Immature natural killer cell (primary cell): Measurements from ENCODE around the gene RASGRF2. TPM values are rescaled to one million over a fixed set of nuclear protein-coding genes. Genes with fewer than 3 reads are reported as not detected.
A peak's percentile ranks its signal among the peaks of the same experiment; 100 is the strongest.

Experiments
- DNase-seq, 3 donors: peaks; one replicate each; pipeline ENCODE4 v3.0.0; 2022; ENCODE audit warnings: mixed read lengths in 1 of 3
- H3K27ac Mint-ChIP-seq, 6 donors: one replicate each; pipeline ENCODE4 v1.8.0; 2020; ENCODE audit warnings: mixed read lengths in 6 of 6, mild to moderate bottlenecking in 5 of 6, inconsistent platforms in 4 of 6, moderate library complexity in 3 of 6
- H3K27me3 Mint-ChIP-seq, 3 donors: one replicate each; pipeline ENCODE4 v1.8.0; 2020 to 2021; ENCODE audit warnings: low read depth in 3 of 3, mild to moderate bottlenecking in 3 of 3, mixed read lengths in 3 of 3, moderate library complexity in 3 of 3, inconsistent platforms in 1 of 3
- H3K36me3 Mint-ChIP-seq, 3 donors: one replicate each; pipeline ENCODE4 v1.8.0; 2020; ENCODE audit warnings: mixed read lengths in 3 of 3, inconsistent platforms in 2 of 3, mild to moderate bottlenecking in 2 of 3
- H3K4me1 Mint-ChIP-seq, 2 donors: one replicate each; pipeline ENCODE4 v1.8.0; 2020; ENCODE audit warnings: inconsistent platforms in 2 of 2, mild to moderate bottlenecking in 2 of 2, mixed read lengths in 2 of 2, moderate library complexity in 1 of 2
- H3K4me3 Mint-ChIP-seq, 5 donors: one replicate each; pipeline ENCODE4 v1.8.0; 2020; ENCODE audit warnings: mild to moderate bottlenecking in 5 of 5, mixed read lengths in 5 of 5, inconsistent platforms in 3 of 5, moderate library complexity in 3 of 5
- H3K9me3 Mint-ChIP-seq, 6 donors: one replicate each; pipeline ENCODE4 v1.8.0; 2020; ENCODE audit warnings: mild to moderate bottlenecking in 6 of 6, mixed read lengths in 6 of 6, inconsistent platforms in 4 of 6, moderate library complexity in 3 of 6
- polyA plus RNA-seq, 3 donors: library from polyadenylated mRNA; unstranded; fragments of 300-500 nt; fragmentation: Illumina TruSeq; gene quantifications; one replicate each; pipeline ENCODE4 v1.2.3, GENCODE V29; 2021

RASGRF2 gene
- polyA plus RNA-seq, 3 donors from 2014 or later: 0.17 to 3.8 (median 1.5) TPM

DNA sequence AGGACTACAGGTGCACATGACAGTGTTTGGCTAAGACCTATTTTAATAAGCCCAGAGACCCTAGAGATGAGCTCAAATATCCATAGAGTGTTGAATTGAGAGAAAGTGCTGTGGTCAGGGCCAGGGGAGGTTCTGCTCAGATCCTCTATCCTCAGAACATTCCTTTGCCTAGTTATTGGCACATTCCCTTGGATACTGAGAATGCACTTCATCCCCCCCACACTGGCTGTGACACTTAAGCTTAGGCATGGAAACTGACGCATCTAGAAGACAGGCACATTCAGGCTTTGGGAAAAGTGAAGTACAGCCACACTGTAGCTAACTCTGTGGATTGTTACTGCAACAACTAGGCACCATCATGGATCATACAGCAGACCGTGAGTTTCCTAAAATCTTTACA, 27.1 kb upstream of the RASGRF2 start:
- Mint-ChIP-seq H3K9me3 (peaks cover 0 to 2% (median 0%) of the 10 kb centered on the region in 6 donors), H3K27ac (no peak overlapping the region), H3K27me3 (peaks cover 0 to 3% (median 2%) of the 10 kb centered on the region in 3 donors), H3K4me3 (no peak overlapping the region), H3K36me3 (no peaks in the 10 kb centered on the region), H3K4me1 (no peaks in the 10 kb centered on the region)
- no peak for DNase-seq

DNA sequence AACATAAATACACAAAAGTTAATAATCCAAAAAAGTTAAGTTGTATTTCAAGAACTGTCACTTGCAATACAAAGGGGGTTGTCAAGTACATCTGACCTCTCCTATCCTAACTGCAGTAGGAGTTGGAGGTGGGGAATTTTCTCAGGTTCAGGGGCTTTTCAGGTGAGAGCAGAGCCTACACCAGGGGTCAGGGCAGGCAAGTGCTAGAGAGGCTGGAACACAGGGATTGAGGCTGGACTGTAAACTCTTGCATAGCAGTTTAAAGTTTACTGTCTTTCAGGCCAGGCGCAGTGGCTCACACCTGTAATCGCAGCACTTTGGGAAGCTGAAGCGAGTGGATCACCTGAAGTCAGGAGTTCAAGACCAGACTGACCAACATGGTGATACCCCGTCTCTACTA, 25.4 kb upstream of the RASGRF2 start:
- no peaks in the 10 kb centered on the region for H3K4me1 Mint-ChIP-seq
- H3K4me3 Mint-ChIP-seq: no peak overlapping the region
- H3K9me3 Mint-ChIP-seq: peaks cover 0 to 3% (median 0%) of the 10 kb centered on the region in 6 donors
- peaks cover 0 to 5% (median 2%) of the 10 kb centered on the region in 3 donors for H3K27me3 Mint-ChIP-seq
- H3K27ac Mint-ChIP-seq: peak overlapping the region in 1 of 6 donors; percentile 11
- no peak for DNase-seq
- peaks cover 0 to 4% (median 0%) of the 10 kb centered on the region in 3 donors for H3K36me3 Mint-ChIP-seq

DNA sequence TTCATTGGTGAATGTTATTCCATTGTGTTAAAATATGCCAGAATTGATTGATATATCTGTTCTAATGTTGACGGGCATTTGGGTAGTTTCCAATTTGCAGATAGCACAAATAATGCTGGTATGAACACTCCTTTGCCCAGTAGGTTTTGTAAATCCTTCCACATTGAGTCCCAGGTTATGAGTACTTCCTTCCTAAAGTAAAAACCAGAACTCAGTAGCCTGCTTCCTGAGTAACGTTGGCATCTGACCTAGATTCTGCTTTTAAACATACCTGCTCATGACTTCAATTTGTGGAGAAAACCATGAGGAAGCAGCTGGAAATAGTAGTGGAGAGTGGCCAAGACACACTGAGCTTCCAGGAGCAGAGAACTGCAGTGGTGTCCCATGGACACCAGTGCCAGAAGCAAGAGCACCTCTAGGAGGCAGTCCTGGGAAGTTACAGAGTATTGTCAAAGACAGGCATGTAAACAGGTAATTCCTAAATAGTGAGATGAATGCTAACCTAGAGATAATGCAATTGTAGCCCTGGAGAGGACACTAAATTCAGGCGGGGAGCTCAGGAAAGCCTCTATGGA, 24.3 kb upstream of the RASGRF2 start:
- no peak overlapping the region for H3K27ac Mint-ChIP-seq
- peaks cover 0 to 4% (median 0%) of the 10 kb centered on the region in 3 donors for H3K36me3 Mint-ChIP-seq
- no peaks in the 10 kb centered on the region for H3K4me1 Mint-ChIP-seq
- DNase-seq: no peak
- peaks cover 0 to 2% (median 2%) of the 10 kb centered on the region in 3 donors for H3K27me3 Mint-ChIP-seq
- H3K4me3 Mint-ChIP-seq: no peak overlapping the region
- H3K9me3 Mint-ChIP-seq: peaks cover 0 to 3% (median 0%) of the 10 kb centered on the region in 6 donors

DNA sequence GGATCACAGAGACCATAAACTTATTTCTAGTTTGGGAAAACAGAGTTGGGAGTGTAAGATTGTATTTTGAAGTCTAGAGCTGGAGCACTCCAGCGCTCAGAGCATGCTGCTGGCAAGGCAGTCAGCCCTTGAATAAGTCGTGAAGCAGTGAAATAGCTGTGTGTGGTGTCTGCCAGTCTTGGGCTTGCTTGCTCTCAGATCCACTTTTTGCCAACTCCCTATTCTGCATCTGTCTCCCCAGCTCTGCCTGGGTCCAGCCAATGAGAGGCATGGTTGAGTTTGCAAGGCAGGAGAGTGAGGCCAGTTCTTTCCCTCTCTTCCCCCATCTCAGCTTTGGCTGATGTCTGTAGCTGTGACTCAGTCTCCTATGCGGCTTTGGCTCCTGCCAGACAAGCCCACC, 23.3 kb upstream of the RASGRF2 start:
- Mint-ChIP-seq H3K4me3 (no peak overlapping the region), H3K27me3 (peaks cover 0 to 3% (median 2%) of the 10 kb centered on the region in 3 donors), H3K4me1 (no peaks in the 10 kb centered on the region), H3K27ac (no peak overlapping the region), H3K36me3 (peaks cover 0 to 4% (median 0%) of the 10 kb centered on the region in 3 donors), H3K9me3 (peaks cover 0 to 3% (median 0%) of the 10 kb centered on the region in 6 donors)
- no peak for DNase-seq

DNA sequence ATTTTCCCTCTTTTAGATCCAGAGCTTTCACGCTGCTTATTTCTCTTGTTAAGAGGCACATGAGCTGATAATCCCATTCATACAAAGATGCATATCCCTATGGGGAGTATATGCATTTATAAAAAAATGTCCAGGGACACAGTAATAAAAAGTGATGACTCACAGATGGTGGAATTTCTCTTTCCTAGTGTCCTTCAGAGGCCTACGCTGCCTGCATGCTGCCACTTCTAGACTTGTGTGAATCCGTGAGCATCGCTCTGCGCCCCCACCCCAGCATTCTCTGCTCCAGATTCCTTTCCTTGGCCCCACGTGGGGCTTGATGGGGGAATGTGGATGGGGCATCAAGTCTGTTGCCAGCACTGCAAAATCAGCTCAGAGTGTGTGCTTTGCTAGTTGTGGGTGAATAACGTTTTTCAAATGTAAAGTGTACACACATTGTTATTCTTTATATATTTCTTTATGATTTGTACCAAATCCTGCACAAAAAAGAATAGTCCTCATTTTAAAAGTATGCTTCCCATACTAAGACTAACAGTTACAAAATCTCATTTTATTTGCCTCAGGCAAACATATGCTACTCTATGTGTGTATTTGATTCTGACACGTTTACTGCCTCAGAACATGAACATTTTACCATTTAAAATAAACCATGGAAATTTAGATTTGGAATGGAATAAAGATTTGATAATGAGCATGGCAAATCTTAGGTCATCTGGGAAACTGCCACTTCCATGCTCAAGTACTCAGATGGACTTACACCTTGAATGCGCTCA, 22.4 kb upstream of the RASGRF2 start:
- no peak for DNase-seq
- peaks cover 0 to 4% (median 2%) of the 10 kb centered on the region in 3 donors for H3K27me3 Mint-ChIP-seq
- peaks cover 0 to 3% (median 0%) of the 10 kb centered on the region in 6 donors for H3K9me3 Mint-ChIP-seq
- H3K36me3 Mint-ChIP-seq: peaks cover 0 to 4% (median 0%) of the 10 kb centered on the region in 3 donors
- no peak overlapping the region for H3K4me3 Mint-ChIP-seq
- H3K4me1 Mint-ChIP-seq: no peaks in the 10 kb centered on the region
- no peak overlapping the region for H3K27ac Mint-ChIP-seq

DNA sequence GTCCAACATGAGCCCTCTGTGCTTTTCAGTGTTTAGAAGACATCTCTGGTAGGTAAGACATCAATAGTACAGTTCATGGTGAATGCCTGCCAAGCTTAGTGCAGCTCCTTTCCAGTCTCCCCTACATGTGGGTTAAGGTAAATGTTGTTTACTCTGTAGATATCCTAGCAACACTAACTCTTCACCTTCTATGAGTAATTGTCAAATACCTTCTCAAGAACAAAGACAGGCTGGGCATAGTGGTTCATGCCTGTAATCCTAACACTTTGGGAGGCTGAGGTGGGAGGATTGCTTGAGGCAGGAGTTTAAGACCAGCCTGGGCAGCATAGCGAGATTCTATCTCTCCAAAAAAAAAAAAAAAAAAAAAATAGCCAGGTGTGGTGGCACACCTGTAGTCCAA, 18.7 kb upstream of the RASGRF2 start:
- DNase-seq: no peak
- peaks cover 0 to 3% (median 0%) of the 10 kb centered on the region in 6 donors for H3K9me3 Mint-ChIP-seq
- no peak overlapping the region for H3K4me3 Mint-ChIP-seq
- no peak overlapping the region for H3K27ac Mint-ChIP-seq
- H3K36me3 Mint-ChIP-seq: peaks cover 0 to 4% (median 0%) of the 10 kb centered on the region in 3 donors
- H3K4me1 Mint-ChIP-seq: no peaks in the 10 kb centered on the region
- H3K27me3 Mint-ChIP-seq: peaks cover 0 to 3% (median 2%) of the 10 kb centered on the region in 3 donors

DNA sequence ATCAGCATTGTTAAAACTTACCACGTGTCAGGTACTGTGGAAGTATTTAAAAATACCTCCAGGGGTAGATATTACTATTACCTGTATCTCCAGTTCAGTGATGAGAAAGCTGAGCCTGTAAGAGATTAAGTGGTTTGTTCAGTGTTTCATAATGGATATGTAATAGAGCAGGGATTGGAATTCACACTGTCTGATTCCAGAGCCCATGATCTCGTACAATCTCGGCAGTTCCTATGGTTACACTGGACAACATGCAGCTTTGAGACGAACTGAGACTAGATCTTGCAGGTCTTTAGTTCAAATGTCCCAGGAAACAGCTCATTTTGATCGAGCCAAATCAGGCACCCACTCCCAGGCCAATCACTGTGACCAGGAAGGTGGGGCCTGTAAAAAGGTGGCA, 8.8 kb upstream of the RASGRF2 start:
- DNase-seq: no peak
- H3K27me3 Mint-ChIP-seq: peaks cover 0 to 4% (median 3%) of the 10 kb centered on the region in 3 donors
- no peak overlapping the region for H3K4me3 Mint-ChIP-seq
- no peak overlapping the region for H3K27ac Mint-ChIP-seq
- no peaks in the 10 kb centered on the region for H3K36me3 Mint-ChIP-seq
- no peaks in the 10 kb centered on the region for H3K9me3 Mint-ChIP-seq
- no peaks in the 10 kb centered on the region for H3K4me1 Mint-ChIP-seq

DNA sequence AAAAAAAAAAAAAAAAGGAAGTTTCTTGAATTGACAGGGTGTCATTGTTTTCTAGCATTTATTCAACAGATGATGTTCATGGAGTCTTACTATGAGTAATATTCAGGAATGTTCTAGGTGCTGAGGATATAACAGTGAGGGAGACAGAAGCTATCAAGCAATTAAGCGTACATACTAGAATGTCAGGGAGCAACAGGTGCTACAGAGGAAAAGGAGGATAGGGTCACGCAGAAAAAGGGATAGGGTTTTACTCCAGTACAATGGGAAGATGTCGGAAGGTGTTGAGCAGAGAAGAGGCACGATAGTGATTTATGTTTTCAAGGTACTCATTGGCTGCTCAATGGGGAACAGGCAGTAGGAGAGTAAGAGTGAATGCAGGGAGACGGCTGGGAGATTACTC, 6.6 kb upstream of the RASGRF2 start:
- H3K27ac Mint-ChIP-seq: no peak overlapping the region
- H3K4me1 Mint-ChIP-seq: peaks cover 9 to 10% of the 10 kb centered on the region in 2 donors
- H3K4me3 Mint-ChIP-seq: no peak overlapping the region

DNA sequence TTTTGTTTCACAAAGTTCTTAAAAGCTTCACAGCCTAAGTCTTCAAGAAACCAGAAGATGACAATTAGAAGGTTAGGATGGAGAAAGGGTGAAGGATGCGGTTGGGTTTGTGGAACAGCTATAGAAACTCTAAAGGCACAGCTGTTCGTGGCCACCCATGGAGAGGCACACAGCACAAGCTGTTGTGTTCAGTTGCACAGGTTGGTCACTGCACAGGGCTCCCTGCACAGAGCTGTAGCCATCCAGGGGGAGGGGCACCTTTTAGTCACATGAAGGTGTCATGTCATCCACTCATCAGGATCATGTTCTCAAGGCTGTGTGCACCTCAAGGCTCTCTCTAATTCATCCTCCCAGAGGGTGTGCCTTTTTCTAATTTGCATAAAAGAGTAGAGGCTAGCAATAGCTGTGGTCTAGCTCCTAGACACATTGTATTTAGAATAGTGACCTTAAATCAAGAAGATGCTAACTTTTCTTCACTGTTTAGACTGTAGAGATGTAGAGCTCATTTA, 5.0 kb upstream of the RASGRF2 start:
- Mint-ChIP-seq H3K9me3 (peaks cover 0 to 5% (median 0%) of the 10 kb centered on the region in 6 donors), H3K27me3 (peaks cover 7 to 17% (median 9%) of the 10 kb centered on the region in 3 donors), H3K36me3 (peaks cover 0 to 4% (median 0%) of the 10 kb centered on the region in 3 donors), H3K27ac (no peak overlapping the region), H3K4me1 (peaks cover 18 to 19% of the 10 kb centered on the region in 2 donors), H3K4me3 (no peak overlapping the region)
- DNase-seq: no peak

More for the DNA sequence above, 6.6 kb upstream of the RASGRF2 start:
- Mint-ChIP-seq H3K9me3 (no peaks in the 10 kb centered on the region), H3K27me3 (peaks cover 2 to 4% (median 4%) of the 10 kb centered on the region in 3 donors), H3K36me3 (no peaks in the 10 kb centered on the region)
- DNase-seq: no peak

DNA sequence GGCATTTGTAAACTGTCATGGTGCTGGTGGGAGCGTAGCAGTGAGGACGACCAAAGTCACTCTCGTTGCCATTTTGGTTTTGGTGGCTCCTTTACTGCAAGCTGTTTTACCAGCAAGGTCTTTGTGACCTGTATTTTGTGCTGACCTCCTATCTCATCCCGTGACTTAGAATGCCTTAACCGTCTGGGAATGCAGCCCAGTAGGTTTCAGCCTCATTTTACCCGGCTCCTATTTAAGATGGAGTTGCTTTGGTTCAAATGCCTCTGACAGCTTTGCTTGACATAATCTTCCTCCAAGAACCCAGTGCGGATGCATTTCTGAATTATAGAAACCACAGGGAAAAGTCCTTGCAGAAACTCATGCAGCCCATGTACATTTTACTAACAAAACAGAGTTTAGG, 3.9 kb upstream of the RASGRF2 start:
- Mint-ChIP-seq H3K36me3 (peaks cover 0 to 4% (median 0%) of the 10 kb centered on the region in 3 donors), H3K9me3 (peaks cover 0 to 5% (median 0%) of the 10 kb centered on the region in 6 donors), H3K4me1 (peaks cover 22 to 24% of the 10 kb centered on the region in 2 donors), H3K4me3 (no peak overlapping the region), H3K27me3 (peaks cover 7 to 18% (median 13%) of the 10 kb centered on the region in 3 donors), H3K27ac (no peak overlapping the region)
- DNase-seq: no peak

DNA sequence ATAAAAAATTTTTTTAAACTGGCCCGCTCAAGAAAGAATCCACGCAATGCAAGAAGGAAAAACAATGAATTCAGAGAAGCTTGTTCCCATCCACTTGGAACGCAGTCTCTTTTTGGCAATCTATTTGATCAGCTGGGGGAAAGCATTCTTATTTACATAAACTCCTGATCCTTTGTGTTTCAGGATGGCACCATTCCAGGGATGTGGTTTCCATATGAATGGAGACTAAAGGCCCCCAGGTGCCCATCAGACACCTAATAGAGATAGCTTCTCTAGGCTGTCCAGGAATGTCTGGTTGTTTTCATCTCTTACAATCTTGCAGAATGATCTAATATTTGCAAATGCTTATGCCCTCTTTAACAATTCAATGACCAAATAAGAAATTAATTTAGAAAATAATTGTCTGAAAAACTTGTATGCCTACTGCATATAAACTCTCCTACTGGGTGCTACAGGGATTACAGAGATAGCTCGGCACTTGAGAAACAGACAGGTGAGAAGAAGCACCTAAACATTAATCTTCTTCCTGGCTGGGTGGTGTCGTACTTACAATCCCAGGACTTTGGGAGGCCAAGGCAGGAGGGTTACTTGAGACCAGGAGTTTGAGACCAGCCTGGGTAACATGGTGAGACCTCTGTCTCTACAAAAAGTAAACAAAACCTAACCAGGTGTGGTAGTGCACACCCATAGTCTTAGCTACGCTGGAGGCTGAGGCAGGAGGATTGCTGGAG, 3.0 kb upstream of the RASGRF2 start:
- DNase-seq: no peak
- peaks cover 30 to 33% of the 10 kb centered on the region in 2 donors for H3K4me1 Mint-ChIP-seq
- H3K27ac Mint-ChIP-seq: no peak overlapping the region
- H3K36me3 Mint-ChIP-seq: peaks cover 0 to 4% (median 0%) of the 10 kb centered on the region in 3 donors
- H3K9me3 Mint-ChIP-seq: peaks cover 0 to 5% (median 0%) of the 10 kb centered on the region in 6 donors
- peaks cover 7 to 22% (median 17%) of the 10 kb centered on the region in 3 donors for H3K27me3 Mint-ChIP-seq
- peak overlapping the region in 1 of 5 donors; percentile 11 for H3K4me3 Mint-ChIP-seq

DNA sequence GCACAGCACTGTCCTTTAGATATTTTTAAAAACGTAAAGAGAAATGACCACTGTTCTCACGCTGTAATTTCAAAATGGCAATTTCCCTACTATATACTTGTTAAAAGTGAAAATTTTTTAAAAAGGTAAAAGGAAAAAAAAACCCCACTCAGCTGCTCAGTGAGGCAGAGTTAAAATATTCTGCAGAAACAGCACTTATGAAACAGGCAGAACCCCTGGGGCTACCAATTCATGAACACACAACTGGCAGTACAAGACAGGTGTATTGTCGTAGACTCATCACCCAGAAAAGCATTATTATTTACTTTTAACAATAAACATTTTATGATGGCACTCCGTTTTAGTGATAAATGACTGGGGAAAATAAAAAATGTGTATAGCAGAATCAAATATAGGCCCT, 1.5 kb upstream of the RASGRF2 start:
- H3K36me3 Mint-ChIP-seq: peaks cover 0 to 4% (median 0%) of the 10 kb centered on the region in 3 donors
- peak overlapping the region in 2 of 5 donors; percentile 2 to 15 for H3K4me3 Mint-ChIP-seq
- peaks cover 0 to 5% (median 0%) of the 10 kb centered on the region in 6 donors for H3K9me3 Mint-ChIP-seq
- H3K27me3 Mint-ChIP-seq: peaks cover 5 to 29% (median 17%) of the 10 kb centered on the region in 3 donors
- H3K27ac Mint-ChIP-seq: no peak overlapping the region
- DNase-seq: no peak
- peaks cover 42 to 47% of the 10 kb centered on the region in 2 donors for H3K4me1 Mint-ChIP-seq

DNA sequence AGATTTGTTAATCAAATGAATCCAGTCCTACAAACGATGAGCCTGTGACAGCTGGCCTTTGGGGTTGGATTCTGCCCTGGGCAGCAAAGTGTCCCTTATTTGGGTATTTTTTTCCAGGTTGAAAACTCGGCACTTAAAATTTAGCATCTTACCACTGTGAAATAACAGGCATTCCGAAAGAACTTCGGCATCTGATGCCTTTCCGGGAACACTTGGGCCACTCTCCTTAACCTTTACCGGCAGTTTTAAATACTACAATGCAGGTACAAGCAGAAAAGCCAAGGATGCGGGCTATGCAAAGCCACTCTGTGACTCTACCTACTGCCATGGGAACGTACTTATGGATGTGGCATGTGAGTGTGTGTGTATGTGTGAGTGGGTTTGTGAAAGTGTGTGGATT, 1.0 kb upstream of the RASGRF2 start:
- Mint-ChIP-seq H3K4me1 (peaks cover 42 to 47% of the 10 kb centered on the region in 2 donors), H3K9me3 (peaks cover 0 to 5% (median 0%) of the 10 kb centered on the region in 6 donors), H3K4me3 (peak overlapping the region; percentile 81 to 90 (median 84)), H3K36me3 (peaks cover 0 to 4% (median 0%) of the 10 kb centered on the region in 3 donors), H3K27ac (peak overlapping the region in 2 of 6 donors; percentile 0 to 62), H3K27me3 (peaks cover 5 to 29% (median 17%) of the 10 kb centered on the region in 3 donors)
- no peak for DNase-seq
